ENCODE results near the gene OTOF. TPM values are rescaled to one million over a fixed set of nuclear protein-coding genes. Genes with fewer than 3 reads are reported as not detected.

The OTOF gene
- total RNA-seq, 2 experiments from 2014 or later: 0.71 to 0.75 TPM

GRCh38 chr2:26455037-26455669, 22.8 kb downstream of the OTOF start:
- Histone ChIP-seq H3K27ac (ENCODE audit: low read depth in 1 of 2, low read length in 2 of 2) (no peak overlapping the region), H3K4me3 (ENCODE audit: low read length) (no peak overlapping the region), H3K9me3 (ENCODE audit: control insufficient read depth in 1 of 2, insufficient read depth in 1 of 2, low read length in 2 of 2) (no peaks in the 10 kb centered on the region), H3K36me3 (ENCODE audit: insufficient read depth, low read length) (no peaks in the 10 kb centered on the region), H3K4me1 (ENCODE audit: insufficient read depth, low read length) (no peaks in the 10 kb centered on the region), H3K27me3 (ENCODE audit: control insufficient read depth in 1 of 2, insufficient read depth in 2 of 2, low read length in 2 of 2) (no peaks in the 10 kb centered on the region)
- ATAC-seq (ENCODE audit: poor library complexity) (no peak), DNase-seq (no peak)
- ChIA-PET CTCF (no interaction called here), POLR2A (no interaction called here)
- Mint-ChIP-seq H3K36me3 (ENCODE audit: low read depth) (no peaks in the 10 kb centered on the region), H3K27me3 (no peaks in the 10 kb centered on the region), H3K4me1 (ENCODE audit: low read depth) (no peaks in the 10 kb centered on the region), H3K9me3 (no peaks in the 10 kb centered on the region), H3K4me3 (no peak overlapping the region), H3K27ac (no peak overlapping the region)
- TF ChIP-seq, protein P1, sequence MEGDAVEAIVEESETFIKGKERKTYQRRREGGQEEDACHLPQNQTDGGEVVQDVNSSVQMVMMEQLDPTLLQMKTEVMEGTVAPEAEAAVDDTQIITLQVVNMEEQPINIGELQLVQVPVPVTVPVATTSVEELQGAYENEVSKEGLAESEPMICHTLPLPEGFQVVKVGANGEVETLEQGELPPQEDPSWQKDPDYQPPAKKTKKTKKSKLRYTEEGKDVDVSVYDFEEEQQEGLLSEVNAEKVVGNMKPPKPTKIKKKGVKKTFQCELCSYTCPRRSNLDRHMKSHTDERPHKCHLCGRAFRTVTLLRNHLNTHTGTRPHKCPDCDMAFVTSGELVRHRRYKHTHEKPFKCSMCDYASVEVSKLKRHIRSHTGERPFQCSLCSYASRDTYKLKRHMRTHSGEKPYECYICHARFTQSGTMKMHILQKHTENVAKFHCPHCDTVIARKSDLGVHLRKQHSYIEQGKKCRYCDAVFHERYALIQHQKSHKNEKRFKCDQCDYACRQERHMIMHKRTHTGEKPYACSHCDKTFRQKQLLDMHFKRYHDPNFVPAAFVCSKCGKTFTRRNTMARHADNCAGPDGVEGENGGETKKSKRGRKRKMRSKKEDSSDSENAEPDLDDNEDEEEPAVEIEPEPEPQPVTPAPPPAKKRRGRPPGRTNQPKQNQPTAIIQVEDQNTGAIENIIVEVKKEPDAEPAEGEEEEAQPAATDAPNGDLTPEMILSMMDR (IDR thresholded peaks at IDR 0.05): no peak
- intact Hi-C loops (cut with DNase I, micrococcal nuclease): no loop called here

DNA sequence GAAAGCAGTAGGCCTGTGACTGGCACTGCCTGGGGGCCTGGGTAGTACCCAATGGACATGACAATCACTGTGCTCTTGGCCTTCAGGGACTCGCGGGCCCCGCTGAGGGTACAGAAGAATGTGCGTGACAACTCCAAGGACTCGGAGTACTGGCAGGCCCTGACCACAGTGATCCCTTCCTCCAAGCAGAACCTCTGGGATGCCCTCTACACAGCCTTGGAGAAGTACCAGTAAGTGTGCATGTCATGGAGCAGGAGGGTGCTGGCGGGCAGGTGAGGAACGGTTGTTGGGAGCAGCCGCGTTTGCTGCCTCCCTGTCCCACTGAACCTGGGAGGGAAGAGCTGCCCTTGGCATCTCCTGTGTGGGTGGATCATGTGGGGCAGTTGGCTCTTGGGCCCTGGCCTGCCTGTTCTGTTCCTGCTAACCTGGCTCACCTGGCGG, 23.3 kb downstream of the OTOF start:
- ATAC-seq (ENCODE audit: poor library complexity) (no peak), DNase-seq (no peak)
- intact Hi-C loops (cut with DNase I, micrococcal nuclease): no loop called here
- no peaks in the 10 kb centered on the region for H3K27me3 Mint-ChIP-seq
- H3K36me3 ChIP-seq (ENCODE audit: insufficient read depth, low read length): no peaks in the 10 kb centered on the region
- no peaks in the 10 kb centered on the region for H3K4me1 ChIP-seq (ENCODE audit: insufficient read depth, low read length)
- H3K36me3 Mint-ChIP-seq (ENCODE audit: low read depth): no peaks in the 10 kb centered on the region
- TF ChIP-seq, protein P1 (IDR thresholded peaks at IDR 0.05): no peak
- CTCF ChIA-PET: no interaction called here
- no peaks in the 10 kb centered on the region for H3K9me3 Mint-ChIP-seq
- H3K27ac ChIP-seq (ENCODE audit: low read depth in 1 of 2, low read length in 2 of 2): no peak overlapping the region
- H3K4me3 Mint-ChIP-seq: no peak overlapping the region
- no peaks in the 10 kb centered on the region for H3K4me1 Mint-ChIP-seq (ENCODE audit: low read depth)
- no peaks in the 10 kb centered on the region for H3K27me3 ChIP-seq (ENCODE audit: control insufficient read depth in 1 of 2, insufficient read depth in 2 of 2, low read length in 2 of 2)
- POLR2A ChIA-PET: no interaction called here
- H3K27ac Mint-ChIP-seq: no peak overlapping the region
- no peak overlapping the region for H3K4me3 ChIP-seq (ENCODE audit: low read length)
- H3K9me3 ChIP-seq (ENCODE audit: control insufficient read depth in 1 of 2, insufficient read depth in 1 of 2, low read length in 2 of 2): no peaks in the 10 kb centered on the region

DNA sequence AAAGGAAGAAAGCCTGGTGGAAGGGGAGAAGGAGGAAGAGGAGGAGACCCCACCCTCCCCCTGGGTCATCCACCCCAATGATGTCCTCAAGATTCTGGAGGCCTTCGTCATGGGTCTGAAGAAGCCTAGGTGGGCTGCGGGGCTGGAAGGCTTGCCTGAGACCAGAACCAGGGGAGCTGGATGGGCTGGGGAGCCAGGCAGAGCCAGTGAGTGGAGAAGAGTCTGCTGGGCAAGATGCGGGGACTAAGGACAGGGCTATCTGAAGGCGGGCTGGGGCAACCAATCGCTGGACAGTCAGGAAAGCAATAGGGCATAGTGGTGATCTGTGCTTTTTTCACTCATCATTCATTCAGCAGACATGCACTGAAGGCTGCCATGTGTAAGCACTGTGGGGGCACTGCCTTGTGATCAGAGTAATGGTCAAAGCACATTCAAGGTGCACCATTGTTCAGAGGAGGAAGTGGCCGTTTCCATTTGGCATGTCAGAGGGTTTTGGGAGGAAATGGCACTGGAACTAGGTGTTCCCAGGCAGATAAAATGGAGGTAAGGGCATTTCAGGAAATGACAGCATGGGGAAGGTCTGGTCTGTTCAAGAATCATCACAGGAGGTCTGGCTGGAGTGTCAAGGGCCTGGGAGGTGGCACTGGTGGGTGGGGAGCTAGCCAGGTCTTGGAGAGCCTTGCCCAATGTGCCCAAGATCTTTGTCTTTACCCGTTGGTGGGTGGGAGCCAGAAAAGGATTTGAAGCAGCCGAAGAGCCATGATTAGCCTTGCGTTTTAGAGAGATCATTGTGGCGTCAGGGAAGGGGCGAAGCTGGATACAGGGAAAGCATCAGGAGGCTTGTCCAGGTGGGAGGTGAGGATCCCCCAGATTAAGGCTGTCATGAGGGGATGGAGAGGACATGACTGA, 24.2 kb downstream of the OTOF start:
- Histone ChIP-seq H3K4me1 (ENCODE audit: insufficient read depth, low read length) (no peaks in the 10 kb centered on the region), H3K9me3 (ENCODE audit: control insufficient read depth in 1 of 2, insufficient read depth in 1 of 2, low read length in 2 of 2) (no peaks in the 10 kb centered on the region), H3K4me3 (ENCODE audit: low read length) (no peak overlapping the region), H3K27me3 (ENCODE audit: control insufficient read depth in 1 of 2, insufficient read depth in 2 of 2, low read length in 2 of 2) (no peaks in the 10 kb centered on the region), H3K36me3 (ENCODE audit: insufficient read depth, low read length) (no peaks in the 10 kb centered on the region), H3K27ac (ENCODE audit: low read depth in 1 of 2, low read length in 2 of 2) (no peak overlapping the region)
- no peaks in the 10 kb centered on the region for H3K4me1 Mint-ChIP-seq (ENCODE audit: low read depth)
- H3K9me3 Mint-ChIP-seq: no peaks in the 10 kb centered on the region
- TF ChIP-seq, protein P1 (IDR thresholded peaks at IDR 0.05): no peak
- CTCF ChIA-PET: no interaction called here
- H3K4me3 Mint-ChIP-seq: no peak overlapping the region
- intact Hi-C loops (cut with DNase I, micrococcal nuclease): no loop called here
- H3K36me3 Mint-ChIP-seq (ENCODE audit: low read depth): no peaks in the 10 kb centered on the region
- POLR2A ChIA-PET: no interaction called here
- no peak overlapping the region for H3K27ac Mint-ChIP-seq
- DNase-seq (no peak), ATAC-seq (ENCODE audit: poor library complexity) (no peak)
- H3K27me3 Mint-ChIP-seq: no peaks in the 10 kb centered on the region

Data from CD4-positive, alpha-beta T cell (primary cell).